ENCODE data around the gene EIF2D.

The EIF2D gene

DNA sequence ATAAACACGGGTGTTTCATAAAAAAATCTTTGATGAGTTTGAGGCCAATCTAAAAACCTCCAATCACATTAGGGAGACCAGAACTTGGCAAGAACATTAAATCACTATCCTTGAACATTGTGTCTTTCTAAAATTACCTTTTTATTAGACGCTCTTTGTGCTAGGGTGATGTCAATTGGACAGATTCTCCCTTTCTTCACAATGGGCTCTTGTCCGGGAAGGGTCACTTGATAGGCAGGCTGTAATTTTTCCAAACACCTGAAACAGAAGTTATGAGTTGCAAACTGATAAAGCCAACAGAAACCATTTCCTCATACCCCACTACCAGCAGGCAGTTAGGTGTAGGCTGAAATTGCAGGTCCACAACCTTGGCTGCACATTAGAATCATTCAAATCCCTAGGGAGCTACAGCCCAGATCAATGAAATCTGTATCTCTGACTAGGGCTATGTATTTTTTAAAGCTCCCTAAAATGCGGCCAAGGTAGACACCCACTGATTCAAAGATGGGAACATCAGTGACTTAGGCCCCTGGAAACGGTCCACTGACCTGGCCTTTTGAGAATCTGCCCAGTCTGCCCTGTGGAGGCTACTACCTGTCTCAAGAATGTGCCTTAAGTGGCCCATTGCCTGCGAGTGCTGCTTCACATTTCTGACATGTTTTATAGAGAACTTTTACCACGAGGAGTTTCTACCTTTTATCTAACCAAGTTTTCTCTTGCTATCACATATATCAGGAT, 16.5 kb downstream of the EIF2D start:
- Histone ChIP-seq H3K9me3 (ENCODE audit: insufficient read depth, low read length) (no peaks in the 10 kb centered on the region), H3K9me2 (replicated peaks; ENCODE audit: insufficient read depth, low read length) (no peaks in the 10 kb centered on the region), H3K4me3 (ENCODE audit: insufficient read depth, low read length, poor library complexity, severe bottlenecking) (no peak overlapping the region), H2AFZ (ENCODE audit: low read depth, low read length, severe bottlenecking) (no peak overlapping the region), H4K20me1 (ENCODE audit: low read depth, low read length) (no peaks in the 10 kb centered on the region), H3K4me2 (ENCODE audit: low read depth, low read length, poor library complexity, severe bottlenecking) (no peak overlapping the region), H3K79me2 (ENCODE audit: insufficient read depth, low read length) (no peaks in the 10 kb centered on the region), H3F3A (ENCODE audit: insufficient read depth) (no peaks in the 10 kb centered on the region), H3K27me3 (ENCODE audit: low read length) (no peaks in the 10 kb centered on the region), H3K36me3 (ENCODE audit: low read length) (peaks cover 8% of the 10 kb centered on the region; the same call in 1 of the 2 replicates), H3K9ac (ENCODE audit: low read length) (no peak overlapping the region), H3K27ac (ENCODE audit: low read depth, low read length) (no peak overlapping the region)
- TF ChIP-seq EZH2phosphoT487 (conservative IDR thresholded peaks at IDR 0.05; ENCODE audit: low read length), result no peak
- TF ChIP-seq, protein P1, sequence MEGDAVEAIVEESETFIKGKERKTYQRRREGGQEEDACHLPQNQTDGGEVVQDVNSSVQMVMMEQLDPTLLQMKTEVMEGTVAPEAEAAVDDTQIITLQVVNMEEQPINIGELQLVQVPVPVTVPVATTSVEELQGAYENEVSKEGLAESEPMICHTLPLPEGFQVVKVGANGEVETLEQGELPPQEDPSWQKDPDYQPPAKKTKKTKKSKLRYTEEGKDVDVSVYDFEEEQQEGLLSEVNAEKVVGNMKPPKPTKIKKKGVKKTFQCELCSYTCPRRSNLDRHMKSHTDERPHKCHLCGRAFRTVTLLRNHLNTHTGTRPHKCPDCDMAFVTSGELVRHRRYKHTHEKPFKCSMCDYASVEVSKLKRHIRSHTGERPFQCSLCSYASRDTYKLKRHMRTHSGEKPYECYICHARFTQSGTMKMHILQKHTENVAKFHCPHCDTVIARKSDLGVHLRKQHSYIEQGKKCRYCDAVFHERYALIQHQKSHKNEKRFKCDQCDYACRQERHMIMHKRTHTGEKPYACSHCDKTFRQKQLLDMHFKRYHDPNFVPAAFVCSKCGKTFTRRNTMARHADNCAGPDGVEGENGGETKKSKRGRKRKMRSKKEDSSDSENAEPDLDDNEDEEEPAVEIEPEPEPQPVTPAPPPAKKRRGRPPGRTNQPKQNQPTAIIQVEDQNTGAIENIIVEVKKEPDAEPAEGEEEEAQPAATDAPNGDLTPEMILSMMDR (IDR thresholded peaks at IDR 0.05; ENCODE audit: insufficient read depth, low read length, poor library complexity, severe bottlenecking), result no peak

GRCh38 chr1:206593351-206593925, 18.8 kb downstream of the EIF2D start:
- Histone ChIP-seq H3K4me3 (ENCODE audit: insufficient read depth, low read length, poor library complexity, severe bottlenecking) (no peak overlapping the region), H3K36me3 (ENCODE audit: low read length) (peaks cover 10% of the 10 kb centered on the region; the same call in 1 of the 2 replicates)

GRCh38 chr1:206591696-206592095, 20.6 kb downstream of the EIF2D start:
- Histone ChIP-seq H4K20me1 (ENCODE audit: low read depth, low read length) (no peaks in the 10 kb centered on the region), H3K79me2 (ENCODE audit: insufficient read depth, low read length) (no peaks in the 10 kb centered on the region), H3K4me3 (ENCODE audit: insufficient read depth, low read length, poor library complexity, severe bottlenecking) (no peak overlapping the region), H3K36me3 (ENCODE audit: low read length) (peaks cover 10% of the 10 kb centered on the region; the same call in 1 of the 2 replicates), H3K27me3 (ENCODE audit: low read length) (no peaks in the 10 kb centered on the region), H3F3A (ENCODE audit: insufficient read depth) (no peaks in the 10 kb centered on the region), H3K27ac (ENCODE audit: low read depth, low read length) (no peak overlapping the region), H2AFZ (ENCODE audit: low read depth, low read length, severe bottlenecking) (no peak overlapping the region), H3K4me2 (ENCODE audit: low read depth, low read length, poor library complexity, severe bottlenecking) (no peak overlapping the region), H3K9me2 (replicated peaks; ENCODE audit: insufficient read depth, low read length) (no peaks in the 10 kb centered on the region), H3K9me3 (ENCODE audit: insufficient read depth, low read length) (no peaks in the 10 kb centered on the region), H3K9ac (ENCODE audit: low read length) (no peak overlapping the region)
- no peak for TF ChIP-seq EZH2phosphoT487 (conservative IDR thresholded peaks at IDR 0.05; ENCODE audit: low read length)
- TF ChIP-seq, protein P1 (IDR thresholded peaks at IDR 0.05; ENCODE audit: insufficient read depth, low read length, poor library complexity, severe bottlenecking), result no peak

More at GRCh38 chr1:206593351-206593925, 18.8 kb downstream of the EIF2D start:
- Histone ChIP-seq H3K27me3 (ENCODE audit: low read length) (no peaks in the 10 kb centered on the region), H2AFZ (ENCODE audit: low read depth, low read length, severe bottlenecking) (no peak overlapping the region), H3K9me3 (ENCODE audit: insufficient read depth, low read length) (no peaks in the 10 kb centered on the region), H3K9ac (ENCODE audit: low read length) (no peak overlapping the region), H3K79me2 (ENCODE audit: insufficient read depth, low read length) (no peaks in the 10 kb centered on the region), H3K4me2 (ENCODE audit: low read depth, low read length, poor library complexity, severe bottlenecking) (no peak overlapping the region), H4K20me1 (ENCODE audit: low read depth, low read length) (no peaks in the 10 kb centered on the region), H3K9me2 (replicated peaks; ENCODE audit: insufficient read depth, low read length) (no peaks in the 10 kb centered on the region), H3F3A (ENCODE audit: insufficient read depth) (no peaks in the 10 kb centered on the region), H3K27ac (ENCODE audit: low read depth, low read length) (no peak overlapping the region)
- no peak for TF ChIP-seq EZH2phosphoT487 (conservative IDR thresholded peaks at IDR 0.05; ENCODE audit: low read length)
- TF ChIP-seq, protein P1 (IDR thresholded peaks at IDR 0.05; ENCODE audit: insufficient read depth, low read length, poor library complexity, severe bottlenecking), result no peak

All from SU-DHL-6 (cell line).